Activated CD4-positive, alpha-beta memory T cell treated with anti-CD3 and anti-CD28 coated beads, Interleukin-2, amount 10 ng/mL, durations not matched to agents 7 days and 5 days (primary cell): ENCODE results near the gene DNAI4. TPM values are rescaled to one million over a fixed set of nuclear protein-coding genes. Genes with fewer than 3 reads are reported as not detected.
"Not testable (repeated sequence)": the region's sequence is repeated elsewhere in the genome, so short reads cannot be mapped to it uniquely, and the experiment has no call there.

Experiments used
- CTCF ChIA-PET: fragments of 350-600 bp; sonication (Branson Sonifier 250); formaldehyde crosslinking; loops from one replicate; lab custom pipeline; 2021; ENCODE audit warnings: antibody characterized with exemption, inconsistent platforms; lab: Charles Lee
- POLR2A ChIA-PET: fragments of 350-600 bp; sonication (Branson Sonifier 250); formaldehyde crosslinking; loops from one replicate; lab custom pipeline; 2021; ENCODE audit warnings: antibody characterized with exemption; lab: Charles Lee
- DNase-seq: peaks from one replicate; pipeline ENCODE4 v3.0.0-alpha.2; 2020
- H3K27ac Mint-ChIP-seq: one replicate; pipeline ENCODE4 v1.8.0; 2021; ENCODE audit warnings: mild to moderate bottlenecking, mixed read lengths
- H3K27me3 Mint-ChIP-seq: one replicate; pipeline ENCODE4 v1.8.0; 2021; ENCODE audit warnings: mixed read lengths
- H3K36me3 Mint-ChIP-seq: one replicate; pipeline ENCODE4 v1.8.0; 2021; ENCODE audit warnings: low read depth, mixed read lengths
- H3K4me1 Mint-ChIP-seq: one replicate; pipeline ENCODE4 v1.8.0; 2021; ENCODE audit warnings: mixed read lengths
- H3K4me3 Mint-ChIP-seq: one replicate; pipeline ENCODE4 v1.8.0; 2021; ENCODE audit warnings: mild to moderate bottlenecking, mixed read lengths
- H3K9me3 Mint-ChIP-seq: one replicate; pipeline ENCODE4 v1.8.0; 2021; ENCODE audit warnings: mixed read lengths
- total RNA-seq, 2 experiments: library from RNA; stranded (reverse); gene quantifications; one replicate each; pipeline ENCODE4 v1.2.3, GENCODE V29; 2021

DNAI4 gene
- total RNA-seq: 1 to 10 TPM; 1.4 to 2.7 TPM

DNA sequence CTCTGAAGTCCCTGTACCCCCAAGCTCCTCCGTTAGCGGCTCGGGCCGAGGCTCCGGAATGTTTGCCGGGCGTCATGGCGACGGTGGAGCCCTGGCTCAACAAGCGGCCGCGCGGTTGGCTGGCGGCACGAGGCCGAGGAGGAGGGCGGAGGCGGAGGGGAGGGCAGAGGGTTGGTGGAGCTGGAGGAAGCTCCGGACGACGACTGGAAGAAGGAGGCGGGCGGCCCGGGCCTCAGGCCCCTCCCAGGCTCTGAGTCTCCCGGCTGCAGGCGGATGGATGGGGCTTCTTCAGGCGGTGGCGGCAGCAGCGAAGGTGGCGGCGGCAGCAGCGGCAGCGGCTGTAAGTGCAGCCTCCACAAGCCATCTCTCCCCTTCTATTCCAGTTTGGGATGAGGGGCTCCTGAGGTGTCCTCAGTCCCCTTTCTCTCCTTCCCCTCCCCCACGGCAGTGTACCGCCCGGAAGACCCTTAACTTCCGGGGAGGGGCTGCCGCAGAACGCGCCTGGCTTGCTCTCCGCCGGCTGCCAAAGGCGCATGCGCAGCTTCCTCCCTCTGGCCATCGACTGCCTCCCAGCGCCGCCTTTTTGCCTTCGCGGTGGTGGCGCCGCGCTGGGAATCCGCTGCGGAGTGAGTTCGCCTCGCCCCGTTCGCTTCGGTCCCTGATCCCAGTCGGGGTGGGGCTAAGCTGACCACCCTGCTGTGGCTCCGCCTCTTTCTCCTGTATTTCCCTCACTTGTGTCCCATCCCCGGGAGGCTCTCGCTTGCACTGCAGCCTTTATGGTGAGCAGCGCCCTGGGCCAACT is at the start of gene DNAI4, which contains the start of gene MIER1:
TSS of gene DNAI4 (minus strand) at position 101 of the 802 bp plus-strand sequence. CDS start at position 76, 25 bp downstream.
TSS of gene MIER1 (plus strand) at position 235 of the 802 bp plus-strand sequence. CDS start at position 274, 39 bp downstream.
- CTCF ChIA-PET: interaction anchor here (0.8 to 2.2 kb wide), 9 partner anchors 9 to 582 kb away, joined by 3 to 16 read pairs (median 4); partner anchors contain the start of gene SLC35D1
- peak within 1 kb of the TSS; percentile 89 for H3K27ac Mint-ChIP-seq
- H3K36me3 Mint-ChIP-seq: peaks cover 17% of the 10 kb centered on the region
- no peaks in the 10 kb centered on the region for H3K9me3 Mint-ChIP-seq
- POLR2A ChIA-PET: interaction anchor here (0.6 to 3.2 kb wide), 22 partner anchors 9 to 760 kb away, joined by 3 to 23 read pairs (median 4); partner anchors contain the start of genes GADD45A, SERBP1 and SLC35D1
- peak; percentile 99 for DNase-seq
- peaks cover 49% of the 10 kb centered on the region for H3K4me1 Mint-ChIP-seq
- peak within 1 kb of the TSS; percentile 91 for H3K4me3 Mint-ChIP-seq
- H3K27me3 Mint-ChIP-seq: no peaks in the 10 kb centered on the region

GRCh38 chr1:66968574-66968973 is 43.9 kb upstream of the DNAI4 start:
- DNase-seq: no peak
- no peak overlapping the region for H3K27ac Mint-ChIP-seq
- CTCF ChIA-PET: no interaction called here
- peaks cover 76% of the 10 kb centered on the region for H3K36me3 Mint-ChIP-seq
- H3K27me3 Mint-ChIP-seq: no peaks in the 10 kb centered on the region
- peaks cover 8% of the 10 kb centered on the region for H3K9me3 Mint-ChIP-seq
- H3K4me3 Mint-ChIP-seq: no peak overlapping the region
- POLR2A ChIA-PET: no interaction called here
- H3K4me1 Mint-ChIP-seq: peaks cover 20% of the 10 kb centered on the region

GRCh38 chr1:66966188-66966873 is 41.7 kb upstream of the DNAI4 start:
- POLR2A ChIA-PET, H3K4me3 Mint-ChIP-seq, H3K27me3 Mint-ChIP-seq, DNase-seq, CTCF ChIA-PET, H3K9me3 Mint-ChIP-seq, H3K27ac Mint-ChIP-seq: not testable (repeated sequence)
- H3K4me1 Mint-ChIP-seq: peaks cover 21% of the 10 kb centered on the region
- H3K36me3 Mint-ChIP-seq: peaks cover 86% of the 10 kb centered on the region

DNA sequence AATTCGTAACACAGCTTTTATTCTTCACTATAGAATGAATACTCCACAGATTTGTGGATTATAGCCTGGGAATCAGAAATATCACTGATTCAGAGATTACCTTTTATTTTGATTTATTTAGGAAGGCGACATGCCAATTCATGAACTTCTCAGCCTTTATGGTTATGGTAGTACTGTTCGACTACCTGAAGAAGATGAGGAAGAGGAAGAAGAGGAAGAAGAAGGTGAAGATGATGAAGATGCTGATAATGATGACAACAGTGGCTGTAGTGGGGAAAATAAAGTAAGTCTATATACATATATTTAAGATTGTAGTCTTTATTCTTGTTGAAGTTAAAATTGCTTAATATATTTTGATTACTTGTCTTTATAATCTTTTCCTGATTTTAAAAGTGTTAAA is 33.3 kb upstream of the DNAI4 start:
- ChIA-PET CTCF (interaction anchor here (1.4 kb wide), 1 partner anchor 542 kb away, joined by 3 read pairs; no protein-coding TSS in a partner anchor), POLR2A (interaction anchor here (3.4 kb wide), 1 partner anchor 28 kb away, joined by 12 read pairs; no protein-coding TSS in a partner anchor)
- Mint-ChIP-seq H3K36me3 (peaks cover 81% of the 10 kb centered on the region), H3K27ac (no peak overlapping the region), H3K9me3 (no peaks in the 10 kb centered on the region), H3K4me3 (no peak overlapping the region), H3K27me3 (no peaks in the 10 kb centered on the region), H3K4me1 (peaks cover 31% of the 10 kb centered on the region)
- no peak for DNase-seq

DNA sequence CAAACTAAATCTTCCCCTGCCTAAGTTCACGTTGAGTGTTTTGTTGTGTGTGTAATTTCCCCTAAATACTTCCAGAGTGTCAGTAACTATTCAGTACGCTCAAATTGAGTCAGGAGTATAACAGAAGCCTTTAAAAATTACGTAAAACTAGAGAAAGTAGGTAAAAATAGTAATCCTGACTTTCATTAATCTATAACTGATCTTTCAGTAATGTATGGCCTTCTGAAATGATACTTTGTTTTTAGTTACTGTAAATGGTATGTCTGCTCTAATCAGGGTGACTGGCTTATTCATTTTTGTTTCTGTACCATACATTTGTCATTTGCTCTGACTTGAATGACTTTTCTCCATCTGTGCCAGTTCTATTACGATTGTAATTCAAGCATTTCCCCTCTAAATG is 29.6 kb upstream of the DNAI4 start:
- ChIA-PET CTCF (no interaction called here), POLR2A (no interaction called here)
- DNase-seq: no peak
- Mint-ChIP-seq H3K36me3 (peaks cover 74% of the 10 kb centered on the region), H3K4me1 (peaks cover 20% of the 10 kb centered on the region), H3K4me3 (no peak overlapping the region), H3K27ac (peak overlapping the region; percentile 18), H3K27me3 (no peaks in the 10 kb centered on the region), H3K9me3 (no peaks in the 10 kb centered on the region)

- CTCF ChIA-PET: no interaction called here
These were observed 26.9 kb upstream of the DNAI4 start for GRCh38 chr1:66951513-66951912.

GRCh38 chr1:66947267-66947666 is 22.6 kb upstream of the DNAI4 start:
- peaks cover 24% of the 10 kb centered on the region for H3K4me1 Mint-ChIP-seq
- H3K4me3 Mint-ChIP-seq: no peak overlapping the region
- no peaks in the 10 kb centered on the region for H3K9me3 Mint-ChIP-seq
- H3K36me3 Mint-ChIP-seq: peaks cover 60% of the 10 kb centered on the region
- H3K27ac Mint-ChIP-seq: peak overlapping the region; percentile 2
- no peak for DNase-seq
- POLR2A ChIA-PET: interaction anchor here (0.6 to 0.8 kb wide), 2 partner anchors 17 to 180 kb away, joined by 3 read pairs; no protein-coding TSS in a partner anchor
- CTCF ChIA-PET: no interaction called here
- H3K27me3 Mint-ChIP-seq: no peaks in the 10 kb centered on the region

More at GRCh38 chr1:66951513-66951912, 26.9 kb upstream of the DNAI4 start:
- H3K9me3 Mint-ChIP-seq: no peaks in the 10 kb centered on the region
- no peak overlapping the region for H3K4me3 Mint-ChIP-seq
- peaks cover 75% of the 10 kb centered on the region for H3K36me3 Mint-ChIP-seq
- H3K27ac Mint-ChIP-seq: no peak overlapping the region
- peaks cover 24% of the 10 kb centered on the region for H3K4me1 Mint-ChIP-seq
- DNase-seq: no peak
- POLR2A ChIA-PET: interaction anchor here (1.4 to 2.2 kb wide), 2 partner anchors 10 to 30 kb away, joined by 4 to 7 read pairs; no protein-coding TSS in a partner anchor
- no peaks in the 10 kb centered on the region for H3K27me3 Mint-ChIP-seq

GRCh38 chr1:66945316-66945715 is 20.7 kb upstream of the DNAI4 start:
- H3K27me3 Mint-ChIP-seq: no peaks in the 10 kb centered on the region
- H3K36me3 Mint-ChIP-seq: peaks cover 58% of the 10 kb centered on the region
- DNase-seq: no peak
- no peak overlapping the region for H3K27ac Mint-ChIP-seq
- ChIA-PET POLR2A (interaction anchor here (1.2 to 1.3 kb wide), 2 partner anchors 8 to 54 kb away, joined by 3 to 4 read pairs; no protein-coding TSS in a partner anchor), CTCF (no interaction called here)
- no peaks in the 10 kb centered on the region for H3K9me3 Mint-ChIP-seq
- H3K4me1 Mint-ChIP-seq: peaks cover 38% of the 10 kb centered on the region
- no peak overlapping the region for H3K4me3 Mint-ChIP-seq

DNA sequence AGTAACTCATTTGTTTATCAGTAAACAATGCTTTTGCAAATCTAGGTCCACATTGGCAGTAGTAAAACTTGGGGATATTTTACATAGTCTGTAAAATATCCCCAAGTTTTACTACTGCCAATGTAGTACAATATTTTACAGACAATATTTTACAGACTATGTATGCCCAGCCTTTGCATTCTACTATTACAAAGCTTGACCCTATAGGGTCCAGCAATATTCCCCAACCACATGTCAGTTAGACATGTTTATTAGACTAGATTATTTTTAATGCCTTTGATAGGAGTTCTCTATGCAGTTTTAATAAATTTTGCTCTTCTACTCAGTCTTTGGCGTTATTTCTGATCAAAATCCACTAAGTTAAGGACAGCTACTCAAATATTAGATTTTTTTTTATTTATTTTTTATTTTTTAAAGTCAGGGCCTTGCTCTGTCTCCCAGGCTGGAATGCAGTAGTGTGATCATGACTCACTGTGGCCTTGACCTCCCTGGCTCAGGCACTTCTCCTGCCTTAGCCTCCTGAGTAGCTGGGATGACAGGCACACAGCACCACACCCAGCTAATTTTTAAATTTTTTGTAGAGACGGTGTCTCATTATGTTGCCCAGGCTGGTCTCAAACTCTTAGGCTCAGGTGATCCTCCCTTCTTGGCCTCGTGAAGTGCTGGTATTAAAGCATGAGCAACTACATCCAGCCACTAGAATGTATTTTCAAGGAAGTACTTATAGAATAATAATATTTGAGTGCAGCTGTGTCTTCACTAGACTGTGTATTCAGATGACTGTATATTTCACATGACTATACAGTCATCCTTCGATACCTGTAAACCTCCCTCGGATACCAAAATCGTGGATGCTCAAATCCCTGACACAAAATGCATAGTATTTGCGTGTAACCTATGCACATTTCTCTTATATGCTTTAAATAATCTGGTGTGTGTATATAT is 19.9 kb upstream of the DNAI4 start:
- no peak overlapping the region for H3K27ac Mint-ChIP-seq
- peaks cover 63% of the 10 kb centered on the region for H3K36me3 Mint-ChIP-seq
- H3K4me3 Mint-ChIP-seq: no peak overlapping the region
- no peaks in the 10 kb centered on the region for H3K9me3 Mint-ChIP-seq
- H3K27me3 Mint-ChIP-seq: no peaks in the 10 kb centered on the region
- no peak for DNase-seq
- peaks cover 44% of the 10 kb centered on the region for H3K4me1 Mint-ChIP-seq
- ChIA-PET POLR2A (no interaction called here), CTCF (interaction anchor here (0.8 to 1.0 kb wide), 2 partner anchors 51 to 267 kb away, joined by 3 read pairs; no protein-coding TSS in a partner anchor)

DNA sequence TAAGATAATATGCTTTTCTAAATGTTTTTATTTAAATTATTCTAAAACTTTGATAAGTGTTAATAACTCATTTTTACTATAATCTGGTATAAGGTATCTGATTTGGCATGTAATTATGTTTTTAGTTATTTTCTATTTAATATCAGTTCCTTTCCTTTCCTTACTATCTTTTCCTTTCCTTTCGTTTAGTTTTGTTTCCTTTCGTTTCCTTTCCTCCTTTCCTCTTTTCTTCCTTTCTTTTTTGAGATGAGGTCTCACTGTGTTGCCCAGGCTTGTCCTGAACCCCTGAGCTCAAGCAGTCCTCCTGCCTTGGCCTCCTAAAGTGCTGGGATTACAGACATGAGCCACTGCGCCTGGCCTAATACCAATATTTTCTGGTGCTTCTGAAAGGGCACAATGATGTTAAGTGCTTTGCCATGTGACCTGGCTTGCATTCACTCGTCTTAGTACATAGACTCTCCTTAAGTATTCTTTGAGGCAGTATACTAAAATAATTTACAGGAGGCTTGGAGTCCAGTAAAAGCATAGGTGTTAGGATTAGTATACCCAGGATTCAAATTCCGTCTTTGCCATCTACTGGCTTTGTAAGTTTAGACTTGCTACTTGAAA is 18.8 kb upstream of the DNAI4 start:
- peak overlapping the region; percentile 28 for H3K27ac Mint-ChIP-seq
- no peak for DNase-seq
- H3K27me3 Mint-ChIP-seq: no peaks in the 10 kb centered on the region
- H3K4me3 Mint-ChIP-seq: no peak overlapping the region
- H3K9me3 Mint-ChIP-seq: no peaks in the 10 kb centered on the region
- peaks cover 59% of the 10 kb centered on the region for H3K36me3 Mint-ChIP-seq
- ChIA-PET CTCF (no interaction called here), POLR2A (no interaction called here)
- H3K4me1 Mint-ChIP-seq: peaks cover 52% of the 10 kb centered on the region

- H3K4me3 Mint-ChIP-seq: no peak overlapping the region
- no peaks in the 10 kb centered on the region for H3K9me3 Mint-ChIP-seq
- H3K36me3 Mint-ChIP-seq: peaks cover 39% of the 10 kb centered on the region
- H3K4me1 Mint-ChIP-seq: peaks cover 53% of the 10 kb centered on the region
- ChIA-PET CTCF (no interaction called here), POLR2A (interaction anchor here (0.7 to 1.4 kb wide), 2 partner anchors 10 to 11 kb away, joined by 3 to 4 read pairs; no protein-coding TSS in a partner anchor)
- DNase-seq: no peak
- H3K27me3 Mint-ChIP-seq: no peaks in the 10 kb centered on the region
- no peak overlapping the region for H3K27ac Mint-ChIP-seq
These were observed 16.3 kb upstream of the DNAI4 start for GRCh38 chr1:66940981-66941380.
